CD14-positive monocyte (primary cell): Measurements from ENCODE around the gene RAB11FIP4. TPM values are rescaled to one million over a fixed set of nuclear protein-coding genes. Genes with fewer than 3 reads are reported as not detected.

Experiments
- DNase-seq, 3 donors: peaks; one replicate each; pipeline ENCODE4 v3.0.0-alpha.2; 2011 to 2022
- H2AFZ ChIP-seq: 2 replicates; pipeline ENCODE4 v1.6.0; 2012; ENCODE audit warnings: mild to moderate bottlenecking, low read depth, low read length, inconsistent platforms; ENCODE audit not compliant: insufficient read depth, poor library complexity, severe bottlenecking
- H3K27ac ChIP-seq, 2 donors: 1 replicate in 1 of 2; 2 replicates in 1 of 2; pipeline ENCODE4 v1.5.1; 2012 to 2013; ENCODE audit warnings: low read length in 2 of 2, control low read depth in 1 of 2, inconsistent platforms in 1 of 2, low read depth in 1 of 2, mild to moderate bottlenecking in 1 of 2
- H3K27me3 ChIP-seq, 2 donors: one replicate each; pipeline versions ENCODE4 v1.6.0 to v1.6.1; 2011 to 2013; ENCODE audit warnings: low read length in 2 of 2; ENCODE audit not compliant: control insufficient read depth in 2 of 2, insufficient read depth in 2 of 2
- H3K36me3 ChIP-seq, 2 donors: replicated peaks in 1 of 2; 1 replicate in 1 of 2; 2 replicates in 1 of 2; pipeline versions ENCODE4 v1.5.1 to v1.6.1; 2012 to 2013; ENCODE audit warnings: low read length in 2 of 2, control low read depth in 1 of 2, inconsistent platforms in 1 of 2, mild to moderate bottlenecking in 1 of 2; ENCODE audit not compliant: insufficient read depth in 2 of 2, control insufficient read depth in 1 of 2
- H3K4me1 ChIP-seq, 2 donors: 1 replicate in 1 of 2; 2 replicates in 1 of 2; pipeline versions ENCODE4 v1.5.1 to v1.6.1; 2012 to 2013; ENCODE audit warnings: low read length in 2 of 2, control low read depth in 1 of 2, inconsistent platforms in 1 of 2, mild to moderate bottlenecking in 1 of 2, moderate library complexity in 1 of 2; ENCODE audit not compliant: insufficient read depth in 2 of 2, control insufficient read depth in 1 of 2
- H3K4me2 ChIP-seq: replicated peaks from 2 replicates; pipeline ENCODE3; 2012; ENCODE audit warnings: low read length, moderate library complexity, mild to moderate bottlenecking; ENCODE audit not compliant: poor library complexity, severe bottlenecking; ENCODE audit errors: extremely low read depth
- H3K4me3 ChIP-seq, 3 experiments: fragments of 200-600 bp in 1 of 3; sonication (generic) in 1 of 3; replicated peaks in 1 of 3; 1 replicate in 2 of 3; 2 replicates in 1 of 3; pipeline ENCODE4 v1.5.1; 2011 to 2013; ENCODE audit warnings: low read length in 3 of 3, mild to moderate bottlenecking in 3 of 3, control low read depth in 2 of 3, low read depth in 2 of 3, inconsistent platforms in 1 of 3, moderate library complexity in 1 of 3
- H3K79me2 ChIP-seq: 2 replicates; pipeline ENCODE4 v1.6.0; 2012; ENCODE audit warnings: mild to moderate bottlenecking, control low read depth, inconsistent platforms, low read length, moderate library complexity; ENCODE audit not compliant: insufficient read depth
- H3K9ac ChIP-seq: 2 replicates; pipeline ENCODE4 v1.6.0; 2017; ENCODE audit warnings: low read length, mild to moderate bottlenecking; ENCODE audit not compliant: insufficient read depth, poor library complexity, severe bottlenecking
- H3K9me3 ChIP-seq, 2 donors: replicated peaks in 1 of 2; 1 replicate in 1 of 2; 2 replicates in 1 of 2; pipeline versions ENCODE4 v1.5.1 to v1.6.1; 2012 to 2013; ENCODE audit warnings: low read length in 2 of 2, control low read depth in 1 of 2; ENCODE audit not compliant: control insufficient read depth in 1 of 2, insufficient read depth in 1 of 2
- H4K20me1 ChIP-seq: 2 replicates; pipeline ENCODE4 v1.6.0; 2012; ENCODE audit warnings: mild to moderate bottlenecking, low read length, control low read depth, moderate library complexity; ENCODE audit not compliant: insufficient read depth
- H3K27ac Mint-ChIP-seq, 7 donors: one replicate each; pipeline ENCODE4 v1.8.0; 2020; ENCODE audit warnings: mild to moderate bottlenecking in 7 of 7, mixed read lengths in 7 of 7, moderate library complexity in 6 of 7, inconsistent platforms in 2 of 7
- H3K27me3 Mint-ChIP-seq, 3 donors: one replicate each; pipeline ENCODE4 v1.8.0; 2021 to 2022; ENCODE audit warnings: low read depth in 3 of 3, mild to moderate bottlenecking in 3 of 3, mixed read lengths in 3 of 3, moderate library complexity in 3 of 3, inconsistent platforms in 1 of 3
- H3K36me3 Mint-ChIP-seq, 2 donors: one replicate each; pipeline ENCODE4 v1.8.0; 2020; ENCODE audit warnings: mixed read lengths in 2 of 2, inconsistent platforms in 1 of 2, mild to moderate bottlenecking in 1 of 2
- H3K4me1 Mint-ChIP-seq: one replicate; pipeline ENCODE4 v1.8.0; 2020; ENCODE audit warnings: mild to moderate bottlenecking, mixed read lengths
- H3K4me3 Mint-ChIP-seq, 2 donors: one replicate each; pipeline ENCODE4 v1.8.0; 2020; ENCODE audit warnings: mild to moderate bottlenecking in 2 of 2, mixed read lengths in 2 of 2, moderate library complexity in 1 of 2
- H3K9me3 Mint-ChIP-seq, 7 donors: one replicate each; pipeline ENCODE4 v1.8.0; 2020 to 2022; ENCODE audit warnings: mixed read lengths in 7 of 7, mild to moderate bottlenecking in 6 of 7, moderate library complexity in 6 of 7, inconsistent platforms in 2 of 7
- WGBS: methylation state at CpG from one replicate; pipeline ENCODE4 v1.1.5; 2013; ENCODE audit warnings: missing lambda C conversion rate; ENCODE audit not compliant: insufficient coverage; 5-methylcytosine and 5-hydroxymethylcytosine counted together
- intact Hi-C, 2 donors: fragments of 100-400 bp; cut with micrococcal nuclease; formaldehyde crosslinking; loops; one replicate each; pipeline versions ENCODE4 v1.15.0 to v1.15.1; 2023
- polyA plus RNA-seq, 3 donors: library from polyadenylated mRNA; depleted of rRNA in 1 of 3; unstranded in 2 of 3; stranded (reverse) in 1 of 3; fragments of 300-500 nt in 2 of 3; fragments of >200 nt in 1 of 3; fragmentation: Illumina TruSeq in 2 of 3; gene quantifications; 1 replicate in 2 of 3; 2 replicates in 1 of 3; pipeline ENCODE4 v1.2.3, GENCODE V29; 2012 to 2021
- TF ChIP-seq, protein P1 (sequence below): fragments of 200-600 bp; IDR thresholded peaks from one replicate; pipeline ENCODE4 v1.8.0; 2022; ENCODE audit warnings: antibody characterized with exemption, mild to moderate bottlenecking

Gene RAB11FIP4
- polyA plus RNA-seq, 3 donors = 10.4 to 21.9 (median 16.2) TPM

GRCh38 chr17:31476525-31477416, 85.3 kb downstream of the RAB11FIP4 start:
- H3K36me3 Mint-ChIP-seq = no peaks in the 10 kb centered on the region
- Histone ChIP-seq H3K4me3 (no peak overlapping the region), H3K9me3 (no peaks in the 10 kb centered on the region), H3K4me1 (no peaks in the 10 kb centered on the region), H3K9ac (no peak overlapping the region), H3K4me2 (no peak overlapping the region), H3K36me3 (no peaks in the 10 kb centered on the region), H3K27ac (no peak overlapping the region), H3K27me3 (no peaks in the 10 kb centered on the region), H4K20me1 (no peaks in the 10 kb centered on the region), H2AFZ (no peak overlapping the region), H3K79me2 (no peaks in the 10 kb centered on the region)
- intact Hi-C loops = no loop called here
- H3K9me3 Mint-ChIP-seq = no peaks in the 10 kb centered on the region
- peaks cover 19 to 30% (median 24%) of the 10 kb centered on the region in 3 donors for H3K27me3 Mint-ChIP-seq
- H3K27ac Mint-ChIP-seq = no peak overlapping the region
- H3K4me1 Mint-ChIP-seq = peaks cover 4% of the 10 kb centered on the region
- H3K4me3 Mint-ChIP-seq = no peak overlapping the region
- no peak for DNase-seq
- TF ChIP-seq, protein P1, sequence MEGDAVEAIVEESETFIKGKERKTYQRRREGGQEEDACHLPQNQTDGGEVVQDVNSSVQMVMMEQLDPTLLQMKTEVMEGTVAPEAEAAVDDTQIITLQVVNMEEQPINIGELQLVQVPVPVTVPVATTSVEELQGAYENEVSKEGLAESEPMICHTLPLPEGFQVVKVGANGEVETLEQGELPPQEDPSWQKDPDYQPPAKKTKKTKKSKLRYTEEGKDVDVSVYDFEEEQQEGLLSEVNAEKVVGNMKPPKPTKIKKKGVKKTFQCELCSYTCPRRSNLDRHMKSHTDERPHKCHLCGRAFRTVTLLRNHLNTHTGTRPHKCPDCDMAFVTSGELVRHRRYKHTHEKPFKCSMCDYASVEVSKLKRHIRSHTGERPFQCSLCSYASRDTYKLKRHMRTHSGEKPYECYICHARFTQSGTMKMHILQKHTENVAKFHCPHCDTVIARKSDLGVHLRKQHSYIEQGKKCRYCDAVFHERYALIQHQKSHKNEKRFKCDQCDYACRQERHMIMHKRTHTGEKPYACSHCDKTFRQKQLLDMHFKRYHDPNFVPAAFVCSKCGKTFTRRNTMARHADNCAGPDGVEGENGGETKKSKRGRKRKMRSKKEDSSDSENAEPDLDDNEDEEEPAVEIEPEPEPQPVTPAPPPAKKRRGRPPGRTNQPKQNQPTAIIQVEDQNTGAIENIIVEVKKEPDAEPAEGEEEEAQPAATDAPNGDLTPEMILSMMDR = no peak
- 81% methylated on average over 5 of the region's 16 CpGs for WGBS

- Histone ChIP-seq H3K4me3 (no peak overlapping the region), H3K27ac (no peak overlapping the region), H3K4me1 (no peaks in the 10 kb centered on the region), H4K20me1 (no peaks in the 10 kb centered on the region), H3K36me3 (no peaks in the 10 kb centered on the region), H3K9me3 (no peaks in the 10 kb centered on the region), H3K4me2 (no peak overlapping the region), H2AFZ (no peak overlapping the region), H3K27me3 (no peaks in the 10 kb centered on the region), H3K79me2 (no peaks in the 10 kb centered on the region), H3K9ac (no peak overlapping the region)
- TF ChIP-seq, protein P1 = no peak
- Mint-ChIP-seq H3K9me3 (no peaks in the 10 kb centered on the region), H3K27me3 (peaks cover 21 to 22% (median 21%) of the 10 kb centered on the region in 3 donors), H3K4me1 (peaks cover 4% of the 10 kb centered on the region), H3K27ac (no peak overlapping the region), H3K36me3 (no peaks in the 10 kb centered on the region), H3K4me3 (no peak overlapping the region)
- WGBS = 97% methylated on average over 8 of the region's 14 CpGs
- DNase-seq = no peak
- intact Hi-C loops = no loop called here
Observed at GRCh38 chr17:31477417-31478055, 86.1 kb downstream of the RAB11FIP4 start.
